Fibroblast of pulmonary artery (primary cell): ENCODE results near the gene TNFRSF17.

ENCODE experiments used
- DNase-seq: peaks from one replicate; pipeline ENCODE4 v3.0.0-alpha.2; 2010; ENCODE audit warnings: low read depth
- H3K4me3 ChIP-seq: replicated peaks from 2 replicates; pipeline ENCODE4 v1.5.1; 2011; ENCODE audit warnings: low read depth, mild to moderate bottlenecking, control low read depth, low read length, moderate library complexity
- CTCF ChIP-seq: IDR thresholded peaks from 2 replicates; pipeline ENCODE4 v1.5.1; 2011; ENCODE audit warnings: mild to moderate bottlenecking, control low read depth, low read length, inconsistent platforms; ENCODE audit errors: missing control alignments

The TNFRSF17 gene

GRCh38 chr16:11996433-11997330 is 31.7 kb downstream of the TNFRSF17 start:
- TF ChIP-seq CTCF: no peak
- H3K4me3 ChIP-seq: no peak overlapping the region
- DNase-seq: no peak

- no peak for TF ChIP-seq CTCF
- H3K4me3 ChIP-seq: no peak overlapping the region
- no peak for DNase-seq
These were observed 35.0 kb downstream of the TNFRSF17 start for GRCh38 chr16:12000032-12000431.

DNA sequence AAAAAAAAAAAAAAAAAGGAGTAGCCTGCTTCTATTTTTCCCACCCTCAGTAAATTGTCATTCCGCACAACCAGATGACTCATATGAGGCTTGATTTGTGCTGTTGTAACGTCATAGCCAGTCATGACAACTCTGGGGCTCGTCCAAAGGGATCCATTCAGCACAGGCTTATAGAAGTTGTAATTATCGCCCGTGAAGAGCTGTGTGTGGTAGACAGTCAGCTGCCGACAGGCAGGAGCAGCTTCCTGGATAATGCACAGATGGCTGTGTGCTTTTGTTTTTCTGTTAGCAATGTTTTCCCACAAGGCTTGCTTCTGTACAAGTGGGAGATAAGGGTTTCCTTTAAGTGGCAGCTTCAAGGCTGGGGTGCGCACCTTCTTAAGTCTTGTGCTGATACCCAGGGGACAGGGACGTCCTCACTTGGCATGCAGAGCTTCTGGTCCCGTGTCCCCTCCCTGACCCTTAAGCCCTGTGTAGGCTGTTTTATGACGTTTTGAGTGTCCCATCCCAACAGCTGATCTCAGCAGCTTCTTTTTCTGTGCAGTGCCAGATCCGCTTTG is 37.5 kb downstream of the TNFRSF17 start:
- H3K4me3 ChIP-seq: peak overlapping the region; percentile 34
- TF ChIP-seq CTCF: no peak
- peak; percentile 94 for DNase-seq

GRCh38 chr16:12006637-12007036 is 41.6 kb downstream of the TNFRSF17 start:
- H3K4me3 ChIP-seq: no peak overlapping the region
- DNase-seq: no peak
- TF ChIP-seq CTCF: no peak

DNA sequence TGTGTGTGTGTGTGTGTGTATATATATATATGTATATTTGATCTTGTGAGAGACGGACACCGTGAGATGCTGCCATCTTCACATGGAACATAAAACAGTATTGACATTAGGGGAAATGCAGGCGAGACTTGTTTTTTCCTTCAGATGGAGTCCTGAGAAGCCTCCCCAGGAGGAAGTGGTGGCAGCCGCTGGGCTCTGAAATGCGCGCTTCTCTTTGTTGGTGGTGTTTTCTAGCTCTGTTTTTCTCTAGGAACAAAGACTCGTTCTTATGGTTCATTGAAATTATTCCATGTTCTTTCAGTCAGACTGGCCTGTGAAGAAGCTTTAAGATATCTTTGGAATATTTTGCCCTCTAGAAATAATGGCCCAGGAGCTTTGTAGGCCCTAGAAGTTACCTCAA is 44.5 kb downstream of the TNFRSF17 start:
- DNase-seq: no peak
- no peak for TF ChIP-seq CTCF
- no peak overlapping the region for H3K4me3 ChIP-seq

DNA sequence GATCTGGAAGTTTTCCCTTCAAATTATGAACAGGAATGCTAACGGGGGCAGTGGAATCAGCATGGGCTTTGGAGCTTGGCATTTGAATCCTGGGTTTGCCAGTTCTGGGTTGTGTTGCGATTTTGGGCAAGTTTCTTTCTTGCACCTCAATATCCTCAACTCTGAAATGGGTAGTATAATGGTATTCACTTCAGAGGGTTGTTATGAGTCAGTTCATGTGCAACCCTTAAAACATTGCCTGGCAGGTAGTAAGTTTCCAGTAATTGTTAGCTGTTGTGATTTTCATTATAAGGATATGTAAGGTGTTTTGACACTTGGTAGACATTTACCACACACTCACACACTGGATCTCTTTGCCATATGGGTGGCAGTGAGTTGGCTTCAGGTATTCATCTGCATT is 44.9 kb downstream of the TNFRSF17 start:
- H3K4me3 ChIP-seq: no peak overlapping the region
- no peak for TF ChIP-seq CTCF
- no peak for DNase-seq
